Lower leg skin (tissue), 4 donors: ENCODE results near the gene TMEM196. TPM values are rescaled to one million over a fixed set of nuclear protein-coding genes. Genes with fewer than 3 reads are reported as not detected.
"Not testable (repeated sequence)": the region's sequence is repeated elsewhere in the genome, so short reads cannot be mapped to it uniquely, and the experiment has no call there.

Source experiments
- DNase-seq, 2 donors: peaks; one replicate each; pipeline ENCODE4 v3.0.0-alpha.2; 2019; ENCODE audit warnings: low spot score in 2 of 2
- H3K4me3 ChIP-seq: fragments of 200-600 bp; sonication (generic); 2 replicates; pipeline ENCODE4 v1.5.1; 2017; ENCODE audit warnings: mild to moderate bottlenecking, low read depth; ENCODE audit not compliant: poor library complexity, severe bottlenecking
- POLR2A ChIP-seq, 2 donors: fragments of 450-650 bp; IDR thresholded peaks; one replicate each; pipeline ENCODE4 v1.6.1; 2016 to 2017; ENCODE audit warnings: antibody characterized with exemption in 2 of 2, mild to moderate bottlenecking in 1 of 2, moderate library complexity in 1 of 2
- WGBS, 2 donors: methylation state at CpG; one replicate each; pipeline ENCODE4 v1.1.5; 2018; 5-methylcytosine and 5-hydroxymethylcytosine counted together
- intact Hi-C: fragments of 100-400 bp; cut with DNase I; formaldehyde crosslinking; loops from one replicate; pipeline ENCODE4 v1.15.0; 2023; ENCODE audit warnings: low total_unique reads
- total RNA-seq, 4 donors: library from RNA; depleted of rRNA; stranded (reverse); fragments of >200 nt; gene quantifications; one replicate each; pipeline ENCODE4 v1.1.0, GENCODE V29; 2016
- TF ChIP-seq, protein P1 (sequence below), 3 donors: fragments of 450-650 bp; IDR thresholded peaks; one replicate each; pipeline ENCODE4 v1.5.1; 2016; ENCODE audit warnings: antibody characterized with exemption in 3 of 3, mild to moderate bottlenecking in 3 of 3, moderate library complexity in 2 of 3

The TMEM196 gene
- total RNA-seq, 4 donors from 2014 or later = not detected

DNA sequence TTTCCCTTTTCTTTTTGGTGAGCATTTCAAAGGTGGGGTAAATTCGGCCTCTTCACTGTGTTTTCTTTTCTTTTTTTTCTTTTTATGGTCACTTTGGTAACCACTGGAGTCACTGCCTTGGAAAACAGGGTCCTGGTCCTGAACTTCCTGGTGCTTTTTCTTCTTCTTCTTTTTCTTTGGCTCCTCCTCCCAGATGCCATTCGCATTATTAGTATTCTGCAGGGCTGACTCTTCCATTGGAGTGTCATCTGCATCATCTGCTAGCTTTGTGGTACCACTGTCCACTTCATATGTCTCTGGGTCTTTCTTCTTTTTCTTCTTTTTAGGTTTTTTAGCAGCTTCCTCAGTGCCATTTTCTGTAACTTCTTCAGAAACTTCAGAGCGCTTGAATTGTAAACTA is 75.1 kb downstream of the TMEM196 start:
- H3K4me3 ChIP-seq = no peak overlapping the region
- intact Hi-C loops = no loop called here
- TF ChIP-seq, protein P1, sequence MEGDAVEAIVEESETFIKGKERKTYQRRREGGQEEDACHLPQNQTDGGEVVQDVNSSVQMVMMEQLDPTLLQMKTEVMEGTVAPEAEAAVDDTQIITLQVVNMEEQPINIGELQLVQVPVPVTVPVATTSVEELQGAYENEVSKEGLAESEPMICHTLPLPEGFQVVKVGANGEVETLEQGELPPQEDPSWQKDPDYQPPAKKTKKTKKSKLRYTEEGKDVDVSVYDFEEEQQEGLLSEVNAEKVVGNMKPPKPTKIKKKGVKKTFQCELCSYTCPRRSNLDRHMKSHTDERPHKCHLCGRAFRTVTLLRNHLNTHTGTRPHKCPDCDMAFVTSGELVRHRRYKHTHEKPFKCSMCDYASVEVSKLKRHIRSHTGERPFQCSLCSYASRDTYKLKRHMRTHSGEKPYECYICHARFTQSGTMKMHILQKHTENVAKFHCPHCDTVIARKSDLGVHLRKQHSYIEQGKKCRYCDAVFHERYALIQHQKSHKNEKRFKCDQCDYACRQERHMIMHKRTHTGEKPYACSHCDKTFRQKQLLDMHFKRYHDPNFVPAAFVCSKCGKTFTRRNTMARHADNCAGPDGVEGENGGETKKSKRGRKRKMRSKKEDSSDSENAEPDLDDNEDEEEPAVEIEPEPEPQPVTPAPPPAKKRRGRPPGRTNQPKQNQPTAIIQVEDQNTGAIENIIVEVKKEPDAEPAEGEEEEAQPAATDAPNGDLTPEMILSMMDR (IDR thresholded peaks at IDR 0.05) = no peak
- 91 to 98% methylated on average over 3 of the region's 3 CpGs for WGBS, 2 donors
- DNase-seq = no peak

DNA sequence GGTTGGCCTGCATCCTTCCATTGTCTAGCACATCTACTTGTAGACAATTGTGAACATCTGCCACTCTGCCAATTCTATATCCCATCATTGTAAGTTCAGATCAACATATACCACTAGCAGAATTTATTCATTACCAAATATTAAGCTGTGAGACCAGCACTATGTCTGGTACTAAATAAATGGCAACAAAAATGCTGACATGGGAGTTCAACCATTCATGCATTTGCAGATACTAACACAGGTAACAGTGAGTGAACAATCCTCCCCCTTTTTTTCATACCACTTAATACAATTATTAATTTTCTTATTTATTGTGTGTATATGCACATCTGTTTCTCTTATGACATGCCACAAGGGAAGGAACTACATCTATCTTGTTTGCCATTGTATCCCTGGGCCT is 76.5 kb downstream of the TMEM196 start:
- TF ChIP-seq POLR2A (IDR thresholded peaks at IDR 0.05) = no peak
- TF ChIP-seq, protein P1 (IDR thresholded peaks at IDR 0.05) = no peak
- no peak for DNase-seq
- no peak overlapping the region for H3K4me3 ChIP-seq
- intact Hi-C loops = no loop called here

DNA sequence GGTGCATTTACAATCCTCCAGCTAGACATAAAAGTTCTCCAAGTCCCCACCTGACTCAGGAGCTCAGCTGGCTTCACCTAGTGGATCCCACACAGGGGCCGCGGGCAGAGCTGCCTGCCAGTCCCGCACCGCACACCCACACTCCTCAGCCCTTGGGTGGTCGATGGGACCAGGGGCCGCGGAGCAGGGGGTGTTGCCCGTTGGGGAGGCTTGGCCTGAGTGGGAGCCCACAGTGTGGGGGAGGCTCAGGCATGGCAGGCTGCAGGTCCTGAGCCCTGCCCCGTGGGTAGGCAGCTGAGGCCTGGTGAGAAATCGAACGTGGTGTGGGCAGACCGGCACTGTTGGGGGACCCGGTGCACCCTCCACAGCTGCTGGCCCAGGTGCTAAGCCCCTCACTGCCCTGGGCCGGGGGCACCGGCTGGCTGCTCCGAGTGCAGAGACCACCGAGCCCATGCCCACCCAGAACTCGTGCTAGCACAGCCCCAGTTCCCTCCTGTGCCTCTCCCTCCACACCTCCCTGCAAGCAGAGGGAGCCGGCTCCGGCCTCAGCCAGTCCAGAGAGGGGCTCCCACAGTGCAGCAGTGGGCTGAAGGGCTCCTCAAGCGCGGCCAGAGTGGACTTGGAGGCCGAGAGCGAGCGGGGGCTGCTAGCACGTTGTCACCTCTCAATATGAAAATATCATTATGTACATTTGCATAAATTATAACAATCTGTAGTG is 81.1 kb downstream of the TMEM196 start:
- no peak for DNase-seq
- intact Hi-C loops = no loop called here
- TF ChIP-seq POLR2A (IDR thresholded peaks at IDR 0.05) = no peak
- TF ChIP-seq, protein P1 (IDR thresholded peaks at IDR 0.05) = no peak
- WGBS, 2 donors = 94 to 97% methylated on average over 26 of the region's 26 CpGs
- H3K4me3 ChIP-seq = no peak overlapping the region

DNA sequence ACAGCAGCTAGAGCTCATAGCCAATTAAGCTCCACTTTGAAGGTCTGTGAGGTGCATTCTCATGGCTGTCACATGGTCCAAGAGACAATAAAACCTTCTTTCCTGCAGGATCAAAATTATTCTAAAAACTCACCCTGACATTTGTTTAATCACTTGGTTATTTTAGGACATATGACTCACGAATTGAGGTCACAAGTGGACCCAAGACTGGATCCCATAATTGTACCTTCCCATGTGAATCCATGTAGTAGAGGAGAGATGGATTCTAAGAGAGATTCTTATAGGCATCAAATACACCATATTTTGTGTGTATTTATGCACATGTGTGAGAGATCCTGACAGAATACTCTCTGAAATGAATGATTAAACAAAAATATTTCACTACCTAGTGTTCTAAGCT is 82.7 kb downstream of the TMEM196 start:
- no peak for DNase-seq
- no peak for TF ChIP-seq POLR2A (IDR thresholded peaks at IDR 0.05)
- TF ChIP-seq, protein P1 (IDR thresholded peaks at IDR 0.05) = no peak
- intact Hi-C loops = no loop called here
- no peak overlapping the region for H3K4me3 ChIP-seq
- 39 to 62% methylated on average over 1 of the region's 1 CpG for WGBS, 2 donors

DNA sequence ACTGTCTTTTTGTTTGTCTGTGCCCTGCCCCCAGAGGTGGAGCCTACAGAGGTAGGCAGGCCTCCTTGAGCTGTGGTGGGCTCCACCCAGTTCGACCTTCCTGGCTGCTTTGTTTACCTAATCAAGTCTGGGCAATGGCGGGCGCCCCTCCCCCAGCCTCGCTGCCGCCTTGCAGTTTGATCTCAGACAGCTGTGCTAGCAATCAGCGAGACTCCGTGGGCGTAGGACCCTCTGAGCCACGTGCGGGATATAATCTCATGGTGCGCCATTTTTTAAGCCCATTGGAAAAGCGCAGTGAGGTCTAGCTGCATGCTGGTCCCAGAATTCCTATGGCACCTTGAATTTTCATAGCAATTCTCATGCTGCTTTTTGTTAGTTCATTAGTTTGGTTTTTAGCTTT is 84.3 kb downstream of the TMEM196 start:
- DNase-seq, intact Hi-C loops, H3K4me3 ChIP-seq: not testable (repeated sequence)
- WGBS, 2 donors = 82 to 83% methylated on average over 12 of the region's 12 CpGs

DNA sequence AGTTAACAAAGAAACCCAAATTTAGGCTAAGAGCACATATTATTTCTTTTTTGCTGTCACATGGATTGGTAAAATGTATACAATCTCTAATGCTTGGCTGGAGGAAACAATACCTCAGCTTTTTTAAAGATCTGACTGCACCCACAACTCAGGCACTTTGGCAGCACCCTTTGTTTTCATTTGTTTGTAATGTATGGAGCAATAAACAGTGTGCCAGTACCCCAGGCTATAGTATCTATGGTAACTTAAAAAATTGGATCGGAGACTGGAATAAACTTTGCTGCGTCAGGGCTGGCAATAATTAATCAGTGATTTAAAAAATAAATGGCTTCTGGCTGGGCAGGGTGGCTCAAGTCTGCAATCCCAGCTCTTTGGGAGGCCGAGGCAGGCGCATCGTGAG is 91.8 kb downstream of the TMEM196 start:
- H3K4me3 ChIP-seq = no peak overlapping the region
- intact Hi-C loops = no loop called here
- no peak for TF ChIP-seq POLR2A (IDR thresholded peaks at IDR 0.05)
- TF ChIP-seq, protein P1 (IDR thresholded peaks at IDR 0.05) = no peak
- WGBS, 2 donors = 44 to 55% methylated on average over 5 of the region's 5 CpGs
- no peak for DNase-seq
